KBM-7 (cell line): ENCODE results near the gene FLNB.
"Not testable (repeated sequence)": the region's sequence is repeated elsewhere in the genome, so short reads cannot be mapped to it uniquely, and the experiment has no call there.

Experiments used
- DNase-seq: peaks from one replicate; pipeline ENCODE4 v3.0.0-alpha.2; 2015
- in situ Hi-C: fragments of 300-500 bp; cut with MboI; formaldehyde crosslinking; loops from 2 replicates; pipeline ENCODE4 v1.14.3; 2020; ENCODE audit warnings: low sequenced_read_pairs, low pct_unique_long_range_greater_than_20kb, mixed read lengths

The FLNB gene

DNA sequence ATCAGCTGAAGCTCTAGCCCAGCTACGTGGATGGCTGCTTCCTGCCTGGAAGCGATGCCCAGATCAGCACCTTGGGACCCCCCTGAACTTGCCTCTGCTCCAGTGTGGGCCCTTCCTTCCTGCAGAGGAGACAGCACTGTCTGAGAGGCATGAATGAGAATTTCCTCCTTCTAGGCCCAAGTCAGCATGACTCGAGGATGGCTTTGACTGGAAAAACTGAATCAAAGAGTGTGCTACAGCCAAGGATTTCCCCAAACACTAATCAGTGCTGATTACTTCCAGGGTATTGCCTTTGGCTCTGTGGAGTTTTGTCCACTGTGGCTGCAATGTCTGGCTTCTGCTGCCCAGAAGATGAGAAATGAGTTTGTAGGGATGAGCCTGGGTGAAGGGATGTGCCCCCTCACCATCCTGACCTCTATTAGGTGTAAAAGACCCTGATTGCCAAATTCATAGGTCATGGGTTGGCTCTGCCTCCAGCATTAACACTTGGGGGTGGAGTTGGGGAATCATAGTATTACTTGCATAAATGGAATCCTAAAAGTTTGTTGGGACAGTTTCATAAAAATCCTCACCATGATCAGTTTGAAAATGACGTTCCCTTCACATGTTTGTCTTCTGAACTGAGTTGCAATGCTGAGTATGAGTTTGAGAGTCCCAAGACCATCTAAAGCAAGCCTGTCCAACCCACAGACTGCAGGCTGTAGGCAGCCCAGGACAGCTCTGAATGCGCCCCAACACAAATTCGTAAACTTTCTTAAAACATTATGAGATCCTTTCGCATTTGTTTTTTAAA is 36.7 kb downstream of the FLNB start:
- DNase-seq: no peak
- in situ Hi-C loops: no loop called here

DNA sequence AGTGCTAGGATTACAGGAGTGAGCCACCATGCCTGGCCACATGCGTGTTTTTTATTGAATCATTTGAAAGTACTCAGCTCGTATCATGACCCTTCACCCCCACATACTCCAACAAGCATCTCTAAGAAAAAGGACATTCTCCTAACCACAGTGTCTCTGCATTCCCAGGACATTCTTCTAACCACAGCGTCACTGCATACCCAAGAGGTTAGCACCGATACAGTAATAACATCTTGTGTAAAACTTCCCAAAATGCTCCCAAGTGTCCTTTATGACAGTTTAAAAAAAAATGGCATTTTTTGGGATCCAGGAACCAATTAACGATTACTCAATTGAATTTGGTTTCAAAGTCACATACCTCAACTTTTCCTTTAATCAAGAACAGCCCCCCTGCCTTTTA is 39.6 kb downstream of the FLNB start:
- in situ Hi-C loops: no loop called here
- no peak for DNase-seq

DNA sequence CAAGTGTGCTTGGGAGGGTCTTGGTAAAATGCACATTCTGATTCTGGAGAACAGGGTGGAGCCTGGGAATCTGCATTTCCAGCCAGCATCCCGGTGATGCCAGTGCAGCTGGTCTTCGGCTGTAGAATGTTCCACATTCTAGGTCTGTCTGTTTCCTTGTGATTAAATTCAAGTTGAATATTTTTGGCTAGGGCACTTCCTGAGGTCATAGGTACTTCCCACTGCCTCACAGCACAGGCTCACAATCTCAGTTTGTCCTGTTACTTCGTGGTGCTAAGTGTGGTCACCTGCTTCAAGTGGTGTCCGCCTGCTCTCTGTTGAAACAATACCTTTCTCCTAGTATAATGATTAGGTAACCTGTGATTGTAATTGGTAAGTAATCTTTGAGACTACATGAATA is 40.1 kb downstream of the FLNB start:
- in situ Hi-C loops: no loop called here
- no peak for DNase-seq

DNA sequence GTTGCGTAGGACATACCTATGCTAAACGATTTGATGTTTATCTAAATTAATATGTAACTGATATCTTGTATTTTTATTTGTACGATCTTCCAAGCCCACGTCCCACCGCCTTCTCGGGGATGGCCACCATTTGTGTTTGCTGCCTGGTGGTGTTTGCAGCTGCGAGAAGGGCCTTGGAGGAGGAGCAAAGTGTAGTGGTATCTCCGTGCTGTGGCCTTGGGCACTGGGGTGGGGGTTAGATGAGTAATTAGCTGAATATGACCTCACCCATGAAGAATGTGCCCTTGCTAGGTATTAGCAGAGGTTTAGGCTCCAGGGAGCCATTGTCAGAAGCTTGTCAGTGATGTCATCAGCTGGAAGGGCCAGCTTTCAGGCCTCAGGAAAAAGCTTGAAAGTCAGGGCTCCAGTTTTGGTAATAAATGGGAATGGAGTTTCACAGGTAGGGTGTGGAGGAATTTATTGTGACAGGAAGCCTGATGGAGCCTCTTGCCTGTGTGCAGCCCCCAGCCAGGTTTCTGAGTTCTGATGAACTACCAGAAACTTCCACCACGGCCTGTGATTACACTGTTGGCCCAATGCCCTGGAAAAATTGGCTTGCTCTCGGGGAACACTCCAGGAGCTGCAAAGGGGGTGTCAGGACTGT is 41.0 kb downstream of the FLNB start:
- in situ Hi-C loops: no loop called here
- no peak for DNase-seq

DNA sequence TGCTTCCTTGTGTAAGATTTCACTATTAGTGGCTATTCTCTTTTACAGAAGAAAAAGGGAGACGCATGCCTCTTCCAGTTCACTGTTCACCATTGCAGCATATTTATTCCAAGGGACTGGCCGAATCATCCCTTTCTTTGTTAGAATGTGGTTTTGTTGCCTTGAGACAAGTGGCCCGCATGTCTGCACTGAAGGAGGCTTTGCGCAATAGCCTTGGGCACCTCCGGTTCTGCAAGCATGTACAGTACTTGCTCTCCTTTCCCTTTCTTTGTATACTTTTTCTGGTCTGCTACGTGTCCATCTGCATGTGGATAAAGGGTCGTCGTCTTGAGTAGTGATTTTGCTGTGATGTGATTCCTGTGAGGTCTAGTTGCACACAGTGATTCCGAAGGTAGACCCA is 43.0 kb downstream of the FLNB start:
- peak; percentile 63 for DNase-seq
- in situ Hi-C loops: no loop called here

DNA sequence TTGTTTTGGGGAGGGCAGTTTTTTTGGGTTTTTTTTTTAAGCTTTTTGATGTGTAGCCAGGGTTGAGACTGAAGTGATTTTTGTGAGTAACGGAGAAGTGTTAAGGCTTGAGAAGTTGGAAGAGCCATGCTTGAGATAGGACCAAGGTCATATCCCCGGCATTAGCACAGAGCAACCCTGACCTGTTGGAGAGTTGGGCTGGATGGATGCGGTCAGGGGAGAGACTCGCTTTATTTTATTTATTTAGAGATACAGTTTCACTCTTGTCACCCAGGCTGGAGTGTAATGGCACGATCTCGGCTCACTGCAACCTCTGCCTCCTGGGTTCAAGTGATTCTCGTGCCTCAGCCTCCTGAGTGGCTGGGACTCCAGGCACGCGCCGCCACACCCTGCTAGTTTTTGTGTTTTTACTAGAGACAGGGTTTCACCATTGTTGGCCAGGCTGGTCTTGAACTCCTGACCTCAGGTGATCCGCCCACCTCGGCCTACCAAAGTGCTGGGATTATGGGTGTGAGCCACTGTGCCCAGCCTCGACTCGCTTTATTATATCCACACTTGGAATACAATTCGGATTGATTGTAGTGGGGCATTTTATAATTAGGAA is 43.5 kb downstream of the FLNB start:
- in situ Hi-C loops, DNase-seq: not testable (repeated sequence)

DNA sequence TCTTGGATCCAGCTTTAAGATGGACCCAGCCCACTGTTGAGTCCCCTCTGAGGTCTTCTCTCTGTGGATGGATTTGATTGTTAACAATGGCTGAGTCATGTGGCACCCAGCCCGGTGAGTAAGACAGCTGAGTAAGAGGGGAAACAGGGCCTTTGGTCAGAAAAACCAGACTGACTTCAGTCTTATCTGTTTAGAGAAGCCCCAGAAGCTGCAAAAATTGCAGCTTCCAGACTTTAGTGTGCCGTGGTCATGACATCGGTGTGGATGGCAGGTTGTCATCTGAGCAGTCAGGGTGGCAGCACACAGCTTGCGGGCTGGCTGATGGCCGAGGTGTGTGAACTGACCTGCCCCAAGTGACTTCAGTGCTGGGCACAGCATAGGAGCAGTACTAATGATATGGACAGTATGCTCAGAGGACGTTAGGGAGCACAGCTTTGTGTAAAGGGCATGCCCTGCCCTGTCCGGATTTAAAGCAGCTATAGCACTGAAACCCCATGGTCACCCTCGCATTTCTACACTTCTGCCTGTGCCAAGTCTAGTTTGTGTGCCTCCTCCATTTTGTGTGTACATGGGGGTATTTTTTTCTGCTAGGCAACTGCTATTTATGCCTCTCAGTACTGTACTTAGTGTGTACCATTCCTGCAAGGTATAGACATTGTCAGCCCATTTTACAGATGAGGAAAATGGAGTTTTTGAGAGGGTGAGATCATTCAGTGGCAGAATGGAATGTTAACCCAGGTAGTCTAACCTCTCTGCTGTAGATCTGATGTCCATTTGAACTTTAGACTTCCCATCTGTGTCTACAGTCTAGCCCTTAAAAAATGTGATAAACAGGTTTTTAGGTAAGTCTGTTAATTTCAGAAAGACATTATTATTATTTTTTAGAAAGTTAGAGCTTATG is 44.4 kb downstream of the FLNB start:
- peak; percentile 38 for DNase-seq
- in situ Hi-C loops: no loop called here

DNA sequence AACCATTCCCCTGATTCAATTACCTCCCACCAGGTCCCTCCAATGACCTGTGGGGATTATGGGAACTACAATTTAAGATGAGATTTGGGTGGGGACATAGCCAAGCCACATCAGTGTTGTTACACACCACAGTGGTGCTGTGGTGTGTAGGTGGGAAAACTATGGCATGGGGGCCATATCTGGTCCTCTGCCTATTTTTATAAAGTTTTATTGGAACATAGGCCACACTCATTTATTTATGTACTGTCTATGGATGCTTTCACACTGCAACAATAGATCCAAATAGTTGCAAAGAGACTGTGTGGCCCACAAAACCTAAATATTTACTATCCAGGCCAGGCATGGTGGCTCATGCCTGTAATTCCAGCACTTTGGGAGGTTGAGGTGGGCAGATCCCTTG is 46.4 kb downstream of the FLNB start:
- in situ Hi-C loops: no loop called here
- DNase-seq: no peak

DNA sequence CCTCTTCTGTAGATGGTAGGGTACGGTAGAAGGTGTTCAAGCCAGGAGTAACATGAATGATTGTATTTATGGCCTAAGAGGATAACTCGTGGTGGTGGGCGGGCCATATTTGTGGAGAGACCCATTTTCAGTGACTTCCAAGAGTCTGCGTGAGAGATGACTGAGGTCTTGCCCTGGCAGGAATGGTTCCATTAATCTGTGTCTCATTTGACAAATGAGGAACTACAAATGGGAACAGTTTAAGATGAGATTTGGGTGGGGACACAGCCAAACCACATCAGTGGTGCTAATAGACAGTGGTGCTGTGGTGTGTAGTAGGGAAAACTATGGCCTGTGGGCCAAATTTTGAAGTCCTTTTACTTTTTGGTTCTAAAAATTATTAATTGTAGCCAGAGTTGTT is 47.1 kb downstream of the FLNB start:
- in situ Hi-C loops: no loop called here
- DNase-seq: peak; percentile 56

DNA sequence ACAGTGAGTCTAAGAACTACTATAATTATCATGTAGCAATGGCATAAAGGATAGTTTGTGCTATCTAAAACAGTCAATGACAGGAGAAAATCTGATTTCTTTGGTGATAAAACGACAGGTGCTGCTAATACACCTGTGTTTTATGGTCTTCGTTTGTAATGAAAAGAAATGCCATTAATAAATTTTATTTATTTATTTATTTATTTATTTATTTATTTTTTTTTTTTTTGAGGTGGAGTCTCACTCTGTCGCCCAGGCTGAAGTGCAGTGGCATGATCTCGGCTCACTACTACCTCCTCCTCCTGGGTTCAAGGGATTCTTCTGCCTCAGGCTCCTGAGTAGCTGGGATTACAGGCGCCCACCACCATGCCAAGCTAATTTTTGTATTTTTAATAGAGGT is 47.7 kb downstream of the FLNB start:
- not testable (repeated sequence) for DNase-seq

DNA sequence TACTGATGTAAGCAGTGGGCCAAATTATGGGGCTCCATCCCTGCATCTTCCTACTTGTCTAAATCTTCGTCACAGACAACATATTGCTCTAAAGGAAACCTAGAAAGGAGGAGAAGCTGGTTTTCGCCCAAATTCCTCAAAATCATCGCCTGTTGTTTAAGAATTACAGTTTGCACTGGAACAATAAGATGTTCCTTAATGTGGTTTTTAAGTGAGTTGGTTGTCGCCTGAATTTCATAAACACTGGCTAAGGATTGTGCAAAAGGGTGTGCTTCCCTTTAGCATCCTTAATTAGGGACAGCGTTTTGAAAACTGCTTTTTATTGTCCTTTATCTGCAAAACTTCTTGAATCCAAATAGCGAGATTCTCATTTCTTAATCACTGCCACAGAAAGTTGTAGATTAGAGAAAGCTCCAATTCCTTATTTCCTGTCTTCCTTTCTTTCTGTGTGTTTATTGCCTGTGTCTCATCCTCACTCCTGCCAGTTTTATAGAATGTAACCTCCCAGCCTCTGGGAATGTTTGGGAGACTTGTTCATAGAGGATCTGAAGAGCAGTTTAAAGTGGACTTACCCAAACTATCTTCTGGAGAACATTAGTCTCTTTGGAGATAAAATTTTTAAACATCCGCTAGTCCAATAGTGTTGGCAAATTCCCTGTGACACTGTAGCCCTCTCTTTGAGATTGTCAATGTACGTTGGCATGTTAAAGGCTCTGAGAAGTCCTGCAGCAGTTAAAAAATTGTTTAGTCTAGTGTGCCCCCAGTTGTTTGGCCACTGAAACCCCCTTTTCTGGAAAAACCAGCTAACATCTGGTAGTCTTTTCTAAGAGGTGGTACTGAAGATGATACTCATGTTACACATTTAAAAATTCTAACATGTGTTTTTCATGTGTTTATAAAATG is 50.4 kb downstream of the FLNB start:
- no peak for DNase-seq
- in situ Hi-C loops: no loop called here

More for the DNA sequence above, 47.7 kb downstream of the FLNB start:
- in situ Hi-C loops: not testable (repeated sequence)

DNA sequence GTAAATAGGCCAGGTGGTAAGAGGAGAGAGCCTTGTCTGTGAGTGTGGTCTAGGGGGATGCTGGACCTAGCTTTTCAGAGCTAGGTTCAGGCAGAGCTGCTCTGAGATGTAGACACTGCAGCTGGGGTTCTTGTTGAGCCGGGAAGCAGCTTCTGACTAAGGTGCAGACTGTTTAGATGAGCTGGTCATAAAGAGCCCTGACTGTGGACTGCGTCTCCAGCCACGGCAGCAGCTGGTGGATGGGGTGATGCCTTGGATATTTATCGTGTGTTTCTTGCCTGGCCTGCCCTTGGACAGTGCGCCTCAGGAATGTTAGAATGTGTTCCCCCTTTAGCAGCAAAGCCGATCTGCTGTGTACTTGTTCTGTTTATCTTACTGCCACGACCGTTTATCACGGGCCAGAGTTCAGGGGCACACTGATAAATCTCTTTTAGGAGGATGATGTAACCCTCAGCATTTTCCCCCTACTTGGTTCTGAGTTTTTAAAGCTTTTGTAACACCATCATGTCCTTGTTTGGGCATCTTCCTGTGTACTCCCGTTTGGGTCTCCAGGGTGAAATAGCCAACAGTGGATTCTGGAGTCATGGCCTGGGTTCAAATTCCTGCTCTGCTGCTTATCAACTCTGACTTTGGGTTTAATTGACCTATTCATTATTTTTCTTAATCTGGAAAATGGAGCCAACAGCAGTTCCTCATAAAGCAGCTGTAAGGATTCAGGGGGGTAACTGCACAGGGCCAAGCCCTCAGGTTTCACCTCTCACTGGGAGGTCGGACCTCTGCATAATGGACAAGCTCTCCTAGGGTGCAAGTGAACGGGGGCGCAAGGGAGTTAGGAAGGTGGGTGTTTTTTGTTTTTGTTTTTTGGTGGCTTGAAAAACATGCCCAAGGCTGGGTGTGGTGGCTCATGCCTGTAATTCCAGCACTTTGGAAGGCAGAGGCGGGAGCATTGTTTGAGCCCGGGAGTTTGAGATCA is 51.4 kb downstream of the FLNB start:
- in situ Hi-C loops: no loop called here
- no peak for DNase-seq

DNA sequence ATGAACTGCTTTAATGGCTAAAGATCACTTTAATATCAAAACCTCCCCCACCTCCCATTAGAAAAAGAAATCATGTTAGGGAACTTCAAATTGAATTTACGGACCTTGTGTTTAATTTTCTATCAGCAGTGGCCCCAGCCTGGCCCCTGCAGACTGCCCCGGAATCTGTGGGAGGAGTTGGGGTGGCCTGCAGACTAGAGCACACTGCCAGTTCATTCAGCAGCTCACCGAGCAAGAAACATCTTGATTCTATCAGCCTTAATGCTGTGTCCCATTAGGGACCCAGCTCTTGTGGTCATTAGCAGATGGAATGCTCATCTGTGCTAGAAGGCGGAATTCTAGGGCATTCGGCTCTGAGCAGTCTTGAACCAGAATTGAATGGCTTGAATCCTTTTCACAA is 54.2 kb downstream of the FLNB start:
- DNase-seq: no peak
- in situ Hi-C loops: no loop called here

DNA sequence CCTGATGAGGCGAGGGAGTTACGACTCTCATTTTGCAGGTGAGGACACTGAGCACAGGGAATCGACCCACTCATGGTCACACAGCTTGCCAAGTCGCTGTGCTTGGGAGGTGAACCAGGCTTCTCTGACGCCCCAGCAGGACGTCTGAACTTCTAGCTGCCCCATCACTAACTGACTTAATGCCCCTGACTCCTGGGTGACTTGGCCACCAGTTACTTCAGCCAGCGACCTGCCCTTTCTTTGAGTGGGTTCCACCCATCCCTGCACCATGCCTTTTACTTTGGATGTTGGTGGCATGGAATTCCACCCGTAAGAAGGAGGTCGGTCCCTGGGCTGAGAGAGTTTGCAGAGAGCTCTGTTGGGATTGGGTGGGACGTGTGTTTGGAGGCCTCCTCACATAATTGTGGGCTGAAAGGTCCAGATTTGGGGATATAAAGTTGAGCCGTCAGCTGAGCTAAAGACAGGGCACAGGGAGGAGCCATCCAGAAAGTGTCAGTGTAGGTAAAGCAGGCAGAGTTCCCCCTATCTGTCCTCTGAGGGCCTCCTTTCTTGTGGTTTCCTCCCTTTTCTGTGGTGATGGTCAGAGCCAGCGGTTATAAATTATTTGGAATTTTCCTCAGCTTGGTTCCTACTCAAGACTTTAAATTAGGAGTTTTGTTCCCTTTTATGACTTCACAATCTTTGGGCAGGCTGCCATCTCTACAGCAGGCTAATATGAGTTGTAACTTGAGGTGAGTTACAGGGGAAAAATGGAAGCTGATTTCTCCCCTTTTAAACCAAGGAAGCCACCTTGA is 55.0 kb downstream of the FLNB start:
- in situ Hi-C loops: no loop called here
- peak; percentile 80 for DNase-seq

DNA sequence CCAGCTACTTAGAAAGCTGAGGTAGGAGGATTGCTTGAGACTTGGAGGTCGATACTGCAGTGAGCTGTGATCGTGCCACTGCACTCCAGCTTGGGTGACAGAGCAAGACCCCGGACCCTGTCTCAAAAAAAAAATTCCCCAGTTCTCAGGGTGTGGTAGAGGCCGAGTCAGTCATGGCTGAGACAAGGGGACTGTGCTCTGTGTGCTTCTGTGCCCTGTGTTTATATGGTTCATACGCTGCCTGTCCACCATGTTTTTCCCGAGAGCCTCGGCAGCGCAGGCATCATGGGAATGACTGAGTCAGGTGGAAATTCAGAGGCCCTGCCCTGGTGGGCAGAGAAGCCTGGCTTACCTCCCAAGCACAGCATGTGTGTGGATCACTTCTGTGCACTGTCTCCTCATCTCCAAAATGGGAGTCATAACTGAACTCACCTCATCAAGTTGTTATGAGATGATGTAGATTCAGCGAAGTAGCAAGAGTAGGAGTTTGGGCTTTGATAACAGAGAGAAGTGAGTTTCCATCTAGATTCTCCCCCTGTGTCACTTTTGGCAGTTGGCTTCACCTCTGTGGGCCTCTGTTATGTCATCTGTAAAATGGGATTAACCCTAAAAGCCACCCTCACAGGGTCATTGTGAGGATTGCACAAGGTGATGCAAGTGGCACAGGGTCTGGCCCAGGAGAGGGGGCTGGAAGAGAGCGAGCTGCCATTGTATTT is 56.9 kb downstream of the FLNB start:
- in situ Hi-C loops: no loop called here
- no peak for DNase-seq

DNA sequence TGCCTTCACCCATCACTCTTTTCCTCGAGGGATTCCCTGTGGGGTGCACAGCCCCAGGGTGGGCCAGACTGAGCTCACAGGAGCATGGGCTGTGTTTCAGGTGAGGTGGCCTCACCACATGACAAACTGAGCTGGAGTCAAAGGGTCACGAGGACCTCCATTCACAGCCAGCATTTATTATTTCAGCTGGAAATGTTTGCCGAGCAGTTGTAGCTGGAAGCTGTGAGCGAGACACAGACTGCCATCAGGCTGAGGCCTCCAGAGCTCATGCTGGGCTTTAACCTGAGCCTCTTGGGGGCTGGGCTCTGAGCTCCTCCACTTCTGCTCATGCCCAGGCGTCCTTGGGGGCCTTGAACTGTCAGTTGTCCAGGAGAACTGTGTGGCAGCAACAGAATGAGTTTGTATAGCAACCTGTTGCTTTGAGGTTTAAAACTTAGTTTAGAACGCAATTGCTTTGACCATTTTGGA is 57.5 kb downstream of the FLNB start:
- in situ Hi-C loops: no loop called here
- DNase-seq: no peak
